H1 (cell line): ENCODE measurements around the gene ARAP3. TPM values are rescaled to one million over a fixed set of nuclear protein-coding genes. Genes with fewer than 3 reads are reported as not detected.

Experiments
- JUN ChIP-seq: IDR thresholded peaks from 2 replicates; pipeline ENCODE4 v1.6.1; 2011; ENCODE audit warnings: low read depth, mild to moderate bottlenecking, improper control_type of control experiment, low read length
- polyA plus RNA-seq, 7 experiments: library from polyadenylated mRNA; depleted of rRNA in 3 of 7; stranded (reverse) in 5 of 7; unstranded in 2 of 7; fragments of >200 nt in 5 of 7; fragments of 200-250 nt in 2 of 7; gene quantifications; 1 replicate in 5 of 7; 2 replicates in 1 of 7; 4 replicates in 1 of 7; pipeline versions ENCODE4 v1.2.1 to v1.2.3, GENCODE V29; 2011 to 2013; ENCODE audit warnings: missing spikeins in 2 of 7, mixed read lengths in 2 of 7
- total RNA-seq: library from RNA; stranded (reverse); fragmentation: NEBNext Ultra II Directional; extraction: Animal tissue kit (Norgen Biotek cat#: 25700); gene quantifications from 2 replicates; pipeline ENCODE4 v1.2.1, GENCODE V29; 2021

Gene ARAP3
- total and polyA plus RNA-seq, 2 of the 8 experiments (the other 6 are each of a cell fraction or from before 2014, with no cell fraction given) = 14.4 to 48.6 TPM

DNA sequence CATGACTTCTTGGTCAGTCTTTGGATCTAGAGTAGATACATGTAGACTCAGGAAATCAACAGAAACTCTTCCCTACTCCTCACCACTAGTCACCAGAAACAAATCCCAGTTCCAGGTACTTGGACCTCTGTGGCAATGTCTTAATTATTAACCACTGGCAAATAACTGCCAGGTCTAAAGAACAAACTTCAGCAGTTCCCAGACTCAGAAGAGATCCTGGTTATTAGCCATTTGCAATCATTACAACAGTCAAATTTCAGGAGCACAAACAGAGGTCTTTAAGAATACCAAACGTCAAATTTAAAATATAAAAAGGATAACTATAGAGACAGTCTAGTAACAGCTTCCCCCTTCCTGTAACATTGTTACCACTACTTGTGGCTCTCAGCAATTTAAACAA is 73.5 kb downstream of the ARAP3 start (continued):
- TF ChIP-seq JUN = no peak
- TF ChIP-seq, all 59 proteins: peak for 0
